Effector memory CD4-positive, alpha-beta T cell (primary cell): Measurements from ENCODE around the gene TAF11L7.
"Not testable (repeated sequence)": the region's sequence is repeated elsewhere in the genome, so short reads cannot be mapped to it uniquely, and the experiment has no call there.

Source experiments
- DNase-seq, 3 donors: peaks; one replicate each; pipeline ENCODE4 v3.0.0-alpha.2; 2020
- H3K27ac ChIP-seq: 2 replicates; pipeline ENCODE4 v1.7.0; 2013; ENCODE audit warnings: mild to moderate bottlenecking, low read length, moderate library complexity; ENCODE audit not compliant: insufficient read depth, poor library complexity, severe bottlenecking
- H3K27me3 ChIP-seq: replicated peaks from 2 replicates; pipeline ENCODE4 v1.7.0; 2013; ENCODE audit warnings: mild to moderate bottlenecking, low read length; ENCODE audit not compliant: insufficient read depth, control insufficient read depth, poor library complexity, severe bottlenecking
- H3K36me3 ChIP-seq: 2 replicates; pipeline ENCODE4 v1.7.0; 2013; ENCODE audit warnings: mild to moderate bottlenecking, low read length, moderate library complexity; ENCODE audit not compliant: control insufficient read depth, insufficient read depth
- H3K4me1 ChIP-seq: 2 replicates; pipeline ENCODE4 v1.7.0; 2013; ENCODE audit warnings: low read length, mild to moderate bottlenecking; ENCODE audit not compliant: control insufficient read depth, insufficient read depth, poor library complexity, severe bottlenecking
- H3K4me3 ChIP-seq: 2 replicates; pipeline ENCODE4 v1.7.0; 2013; ENCODE audit warnings: low read length, low read depth, mild to moderate bottlenecking; ENCODE audit not compliant: insufficient read depth, poor library complexity, severe bottlenecking
- H3K9me3 ChIP-seq: 2 replicates; pipeline ENCODE4 v1.7.0; 2013; ENCODE audit warnings: mild to moderate bottlenecking, low read length, moderate library complexity; ENCODE audit not compliant: control insufficient read depth
- total RNA-seq, 3 donors: gene quantifications; one replicate each; lab custom pipeline; 2026; lab: John Stamatoyannopoulos, UW

The TAF11L7 gene
- total RNA-seq, result 0 reads per million in 3 donors

- H3K4me1 ChIP-seq, H3K27me3 ChIP-seq, H3K36me3 ChIP-seq, H3K9me3 ChIP-seq, H3K4me3 ChIP-seq, H3K27ac ChIP-seq, DNase-seq: not testable (repeated sequence)
Observed at GRCh38 chr5:17585658-17586057, at the start of gene TAF11L7. TSS of gene TAF11L7 (minus strand) at chr5:17585758.

GRCh38 chr5:17634160-17634559 is 48.6 kb upstream of the TAF11L7 start, which contains the start of gene TAF11L14:
TSS of gene TAF11L14 (plus strand) at chr5:17634460.
- no peaks in the 10 kb centered on the region for H3K4me1 ChIP-seq
- no peak for DNase-seq

GRCh38 chr5:17631788-17632187 is 46.2 kb upstream of the TAF11L7 start, which contains the start of gene TAF11L13:
TSS of gene TAF11L13 (plus strand) at chr5:17632088.
- H3K27me3 ChIP-seq, H3K36me3 ChIP-seq, H3K4me1 ChIP-seq, DNase-seq, H3K4me3 ChIP-seq, H3K9me3 ChIP-seq, H3K27ac ChIP-seq: not testable (repeated sequence)

More at GRCh38 chr5:17634160-17634559, 48.6 kb upstream of the TAF11L7 start, which contains the start of gene TAF11L14:
- Histone ChIP-seq H3K4me3 (no peak within 1 kb of the TSS), H3K9me3 (no peaks in the 10 kb centered on the region), H3K27me3 (no peaks in the 10 kb centered on the region), H3K36me3 (no peaks in the 10 kb centered on the region), H3K27ac (no peak within 1 kb of the TSS)

GRCh38 chr5:17625686-17626085 is 40.1 kb upstream of the TAF11L7 start:
- Histone ChIP-seq H3K9me3 (no peaks in the 10 kb centered on the region), H3K27me3 (no peaks in the 10 kb centered on the region), H3K4me1 (no peaks in the 10 kb centered on the region), H3K4me3 (no peak overlapping the region), H3K27ac (no peak overlapping the region), H3K36me3 (no peaks in the 10 kb centered on the region)
- DNase-seq, result no peak

GRCh38 chr5:17620627-17621026 is 35.1 kb upstream of the TAF11L7 start:
- no peak overlapping the region for H3K4me3 ChIP-seq
- DNase-seq, result no peak
- H3K9me3 ChIP-seq, result no peaks in the 10 kb centered on the region
- no peaks in the 10 kb centered on the region for H3K27me3 ChIP-seq
- H3K4me1 ChIP-seq, result no peaks in the 10 kb centered on the region
- no peaks in the 10 kb centered on the region for H3K36me3 ChIP-seq
- no peak overlapping the region for H3K27ac ChIP-seq

GRCh38 chr5:17619354-17619753 is 33.8 kb upstream of the TAF11L7 start:
- Histone ChIP-seq H3K4me1 (no peaks in the 10 kb centered on the region), H3K27me3 (no peaks in the 10 kb centered on the region), H3K27ac (no peak overlapping the region), H3K9me3 (no peaks in the 10 kb centered on the region), H3K4me3 (no peak overlapping the region), H3K36me3 (no peaks in the 10 kb centered on the region)
- no peak for DNase-seq

- no peaks in the 10 kb centered on the region for H3K9me3 ChIP-seq
- H3K27ac ChIP-seq, result no peak overlapping the region
- H3K36me3 ChIP-seq, result no peaks in the 10 kb centered on the region
- H3K27me3 ChIP-seq, result no peaks in the 10 kb centered on the region
- H3K4me3 ChIP-seq, result no peak overlapping the region
- H3K4me1 ChIP-seq, result no peaks in the 10 kb centered on the region
- no peak for DNase-seq
Observed at GRCh38 chr5:17614872-17615605, 29.5 kb upstream of the TAF11L7 start.

GRCh38 chr5:17610092-17610491 is 24.5 kb upstream of the TAF11L7 start, which contains the start of gene TAF11L12:
TSS of gene TAF11L12 (plus strand) at chr5:17610392.
- H3K27me3 ChIP-seq, H3K36me3 ChIP-seq, H3K4me3 ChIP-seq, H3K4me1 ChIP-seq, DNase-seq, H3K27ac ChIP-seq, H3K9me3 ChIP-seq: not testable (repeated sequence)

- H3K9me3 ChIP-seq, H3K36me3 ChIP-seq, H3K27ac ChIP-seq, H3K4me1 ChIP-seq, H3K27me3 ChIP-seq, DNase-seq, H3K4me3 ChIP-seq: not testable (repeated sequence)
Observed at GRCh38 chr5:17607461-17607860, 21.9 kb upstream of the TAF11L7 start.

GRCh38 chr5:17604951-17605350 is 19.4 kb upstream of the TAF11L7 start:
- H3K4me3 ChIP-seq, result no peak overlapping the region
- H3K36me3 ChIP-seq, result no peaks in the 10 kb centered on the region
- no peaks in the 10 kb centered on the region for H3K27me3 ChIP-seq
- H3K9me3 ChIP-seq, result no peaks in the 10 kb centered on the region
- H3K27ac ChIP-seq, result no peak overlapping the region
- H3K4me1 ChIP-seq, result no peaks in the 10 kb centered on the region
- no peak for DNase-seq
